ENCODE data around the gene HOXA2.

Gene HOXA2

GRCh38 chr7:27123477-27124053 lies 21.1 kb upstream of the HOXA2 start:
- DNase-seq (ENCODE audit: low read depth), result no peak
- TF ChIP-seq CTCF (IDR thresholded peaks at IDR 0.05; ENCODE audit: insufficient read depth, low read depth, low read length, missing control alignments), result no peak
- no peak overlapping the region for H3K4me3 ChIP-seq (ENCODE audit: low read depth, low read length)

GRCh38 chr7:27123007-27123476 lies 20.6 kb upstream of the HOXA2 start:
- TF ChIP-seq CTCF (IDR thresholded peaks at IDR 0.05; ENCODE audit: insufficient read depth, low read depth, low read length, missing control alignments), result no peak
- DNase-seq (ENCODE audit: low read depth), result no peak

GRCh38 chr7:27122077-27122910 lies 19.8 kb upstream of the HOXA2 start:
- no peak for DNase-seq (ENCODE audit: low read depth)
- H3K4me3 ChIP-seq (ENCODE audit: low read depth, low read length), result no peak overlapping the region
- TF ChIP-seq CTCF (IDR thresholded peaks at IDR 0.05; ENCODE audit: insufficient read depth, low read depth, low read length, missing control alignments), result no peak

More at GRCh38 chr7:27123007-27123476, 20.6 kb upstream of the HOXA2 start:
- no peak overlapping the region for H3K4me3 ChIP-seq (ENCODE audit: low read depth, low read length)

GRCh38 chr7:27121684-27122076 lies 19.2 kb upstream of the HOXA2 start:
- no peak for TF ChIP-seq CTCF (IDR thresholded peaks at IDR 0.05; ENCODE audit: insufficient read depth, low read depth, low read length, missing control alignments)
- DNase-seq (ENCODE audit: low read depth), result no peak
- H3K4me3 ChIP-seq (ENCODE audit: low read depth, low read length), result no peak overlapping the region

- no peak for TF ChIP-seq CTCF (IDR thresholded peaks at IDR 0.05; ENCODE audit: insufficient read depth, low read depth, low read length, missing control alignments)
- DNase-seq (ENCODE audit: low read depth), result no peak
- H3K4me3 ChIP-seq (ENCODE audit: low read depth, low read length), result no peak overlapping the region
These were observed 17.0 kb upstream of the HOXA2 start for GRCh38 chr7:27119412-27119911.

- no peak overlapping the region for H3K4me3 ChIP-seq (ENCODE audit: low read depth, low read length)
- TF ChIP-seq CTCF (IDR thresholded peaks at IDR 0.05; ENCODE audit: insufficient read depth, low read depth, low read length, missing control alignments), result no peak
- DNase-seq (ENCODE audit: low read depth), result no peak
These were observed 16.1 kb upstream of the HOXA2 start for GRCh38 chr7:27118580-27118979.

All from GM12865 (cell line).